T-helper 1 cell treated with Interleukin-12 subunit alpha and Interleukin-12 subunit beta and Interleukin-4 antibody, amounts not matched to agents 30 μg/mL and 1 μg/mL, for 36 hours (primary cell): Measurements from ENCODE around the gene PRKN.

Experiments used
- H3K27ac Mint-ChIP-seq: one replicate; pipeline ENCODE4 v1.8.0; 2021; ENCODE audit warnings: mild to moderate bottlenecking, mixed read lengths
- H3K27me3 Mint-ChIP-seq: one replicate; pipeline ENCODE4 v1.8.0; 2021; ENCODE audit warnings: low read depth, mixed read lengths
- H3K36me3 Mint-ChIP-seq: one replicate; pipeline ENCODE4 v1.8.0; 2021; ENCODE audit warnings: low read depth, mixed read lengths
- H3K4me1 Mint-ChIP-seq: one replicate; pipeline ENCODE4 v1.8.0; 2021; ENCODE audit warnings: low read depth, mixed read lengths
- H3K4me3 Mint-ChIP-seq: one replicate; pipeline ENCODE4 v1.8.0; 2021; ENCODE audit warnings: mild to moderate bottlenecking, moderate library complexity, mixed read lengths
- H3K9me3 Mint-ChIP-seq: one replicate; pipeline ENCODE4 v1.8.0; 2021; ENCODE audit warnings: mixed read lengths

Gene PRKN

DNA sequence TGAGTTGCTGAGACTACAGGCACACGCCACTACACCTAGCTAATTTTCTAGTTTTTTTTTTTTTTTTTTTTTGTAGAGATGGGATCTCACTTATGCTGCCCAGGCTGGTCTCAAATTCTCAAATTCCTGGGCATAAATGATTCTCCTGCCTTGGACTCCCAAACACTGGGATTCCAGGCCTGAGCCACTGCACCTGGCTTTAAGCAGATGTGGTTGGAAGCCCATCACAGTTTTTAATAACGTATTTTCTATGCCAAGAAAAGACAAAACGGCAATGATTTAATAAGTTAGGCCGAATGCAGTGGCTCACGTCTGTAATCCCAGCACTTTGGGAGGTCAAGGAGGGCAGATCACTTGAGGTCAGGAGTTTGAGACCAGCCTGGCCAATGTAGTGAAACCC is 456.6 kb downstream of the PRKN start:
- H3K27me3 Mint-ChIP-seq, result no peaks in the 10 kb centered on the region
- H3K36me3 Mint-ChIP-seq, result no peaks in the 10 kb centered on the region
- no peak overlapping the region for H3K4me3 Mint-ChIP-seq
- no peaks in the 10 kb centered on the region for H3K9me3 Mint-ChIP-seq
- H3K27ac Mint-ChIP-seq, result no peak overlapping the region
- H3K4me1 Mint-ChIP-seq, result no peaks in the 10 kb centered on the region

DNA sequence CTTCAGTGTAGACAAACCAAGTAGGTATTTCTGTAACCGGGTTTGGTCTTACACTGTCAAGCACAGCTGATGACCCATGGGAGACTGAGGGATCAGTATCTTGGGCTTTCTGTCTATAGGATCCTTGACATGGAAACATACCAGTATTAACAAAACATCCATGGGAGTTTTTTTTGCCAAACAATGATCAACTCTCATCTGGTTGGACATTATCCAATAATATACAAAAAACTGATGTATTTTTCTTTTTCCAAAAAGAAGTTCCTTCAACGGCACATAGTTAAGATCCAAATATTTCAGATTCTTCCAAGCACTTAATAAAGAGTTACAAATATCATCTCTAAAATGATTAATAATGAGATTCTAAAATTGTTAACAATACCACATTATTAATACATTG is 459.9 kb downstream of the PRKN start:
- Mint-ChIP-seq H3K27ac (no peak overlapping the region), H3K36me3 (no peaks in the 10 kb centered on the region), H3K9me3 (peaks cover 7% of the 10 kb centered on the region), H3K4me3 (no peak overlapping the region), H3K4me1 (no peaks in the 10 kb centered on the region), H3K27me3 (no peaks in the 10 kb centered on the region)

DNA sequence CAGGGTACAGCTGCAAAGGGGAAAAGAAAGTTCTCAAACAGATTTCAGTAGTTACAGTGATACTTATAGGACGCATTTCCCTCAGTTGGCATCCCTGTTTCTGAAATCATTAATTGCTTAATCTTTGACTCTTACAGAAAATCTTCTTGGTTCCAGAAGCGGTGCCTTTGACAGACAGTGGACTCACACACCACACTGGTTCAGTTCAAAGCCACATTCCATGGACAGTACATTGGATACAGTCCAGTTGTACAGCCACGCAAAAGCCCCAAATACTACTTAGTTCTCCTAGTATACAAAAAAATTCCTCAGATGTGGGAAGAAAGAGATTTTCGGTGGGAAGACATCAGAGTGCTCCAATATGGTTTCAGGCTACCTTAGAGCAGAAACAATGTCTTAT is 460.4 kb downstream of the PRKN start:
- peaks cover 7% of the 10 kb centered on the region for H3K9me3 Mint-ChIP-seq
- H3K27ac Mint-ChIP-seq, result no peak overlapping the region
- H3K4me3 Mint-ChIP-seq, result no peak overlapping the region
- no peaks in the 10 kb centered on the region for H3K27me3 Mint-ChIP-seq
- H3K4me1 Mint-ChIP-seq, result no peaks in the 10 kb centered on the region
- H3K36me3 Mint-ChIP-seq, result no peaks in the 10 kb centered on the region

DNA sequence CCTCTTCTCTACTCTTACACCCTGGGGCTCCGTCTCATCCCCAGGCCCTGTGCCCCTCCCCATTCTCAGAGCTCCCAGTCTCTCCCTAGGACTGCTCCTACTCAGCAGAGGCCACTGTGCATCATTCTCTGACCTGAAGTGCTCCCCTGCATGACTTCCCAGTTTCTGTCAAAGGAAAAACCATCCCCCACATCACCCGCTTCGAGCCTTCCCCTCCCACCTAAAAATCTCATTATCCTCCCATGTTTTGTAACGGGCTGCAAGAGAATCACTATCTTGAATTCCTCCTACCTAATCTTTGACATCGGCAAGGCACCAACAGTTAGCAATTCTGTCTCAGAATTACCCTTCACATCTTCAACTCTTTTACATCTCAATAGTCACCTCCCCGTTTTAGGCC is 463.0 kb downstream of the PRKN start:
- Mint-ChIP-seq H3K9me3 (peaks cover 7% of the 10 kb centered on the region), H3K27ac (no peak overlapping the region), H3K4me3 (no peak overlapping the region), H3K36me3 (no peaks in the 10 kb centered on the region), H3K27me3 (no peaks in the 10 kb centered on the region), H3K4me1 (no peaks in the 10 kb centered on the region)

DNA sequence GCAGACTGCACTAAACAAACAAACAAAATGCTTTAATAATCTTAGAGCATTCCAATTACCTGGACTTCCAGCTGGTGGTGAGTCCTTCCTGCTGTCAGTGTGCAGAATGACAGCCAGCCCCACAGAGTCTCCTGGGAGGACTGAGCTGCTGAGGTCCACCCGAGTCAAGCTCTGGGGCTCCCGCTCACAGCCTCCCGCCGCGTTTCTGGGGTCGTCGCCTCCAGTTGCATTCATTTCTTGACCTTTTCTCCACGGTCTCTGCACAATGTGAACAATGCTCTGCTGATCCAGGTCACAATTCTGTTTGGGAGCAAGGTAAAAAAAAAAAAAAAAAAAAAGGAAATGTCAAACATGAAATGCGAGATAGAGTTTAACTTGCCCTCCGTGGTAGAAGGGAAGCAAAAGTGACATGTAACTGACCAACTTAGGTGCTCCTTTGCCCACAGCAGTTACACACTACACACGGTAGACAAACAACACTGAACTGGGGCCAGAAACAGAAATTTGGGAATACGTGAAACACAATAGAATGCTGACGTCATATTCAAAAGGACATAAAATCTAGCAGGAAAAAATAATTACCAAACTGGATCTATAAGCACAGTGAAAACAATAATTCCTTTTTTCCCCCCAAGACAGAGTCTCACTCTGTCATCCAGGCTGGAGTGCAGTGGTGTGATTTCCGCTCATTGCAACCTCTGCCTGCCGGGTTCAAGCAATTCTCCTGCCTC is 464.9 kb downstream of the PRKN start:
- Mint-ChIP-seq H3K9me3 (peaks cover 7% of the 10 kb centered on the region), H3K27me3 (no peaks in the 10 kb centered on the region), H3K27ac (no peak overlapping the region), H3K4me3 (no peak overlapping the region), H3K36me3 (no peaks in the 10 kb centered on the region), H3K4me1 (no peaks in the 10 kb centered on the region)

DNA sequence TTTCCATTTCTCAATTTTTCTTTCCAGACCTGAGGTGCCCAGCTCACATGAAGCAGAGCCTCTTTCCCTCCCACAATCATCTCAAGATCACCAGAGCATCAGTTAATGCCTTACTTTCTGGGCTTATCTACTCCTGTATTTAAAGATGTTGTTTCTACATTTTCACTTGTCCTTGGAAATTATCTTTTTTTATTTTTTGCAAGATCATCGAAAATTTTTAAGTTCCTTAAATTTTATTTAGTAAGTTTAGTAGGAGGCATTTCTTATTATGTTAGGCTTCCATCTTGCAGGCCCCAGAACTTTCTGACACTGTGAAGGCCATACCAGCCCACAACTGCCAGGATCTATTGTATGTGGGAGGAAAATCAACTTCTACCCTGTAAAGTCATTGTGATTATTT is 466.0 kb downstream of the PRKN start:
- Mint-ChIP-seq H3K27me3 (no peaks in the 10 kb centered on the region), H3K36me3 (no peaks in the 10 kb centered on the region), H3K4me3 (no peak overlapping the region), H3K4me1 (no peaks in the 10 kb centered on the region), H3K27ac (no peak overlapping the region), H3K9me3 (peaks cover 7% of the 10 kb centered on the region)

DNA sequence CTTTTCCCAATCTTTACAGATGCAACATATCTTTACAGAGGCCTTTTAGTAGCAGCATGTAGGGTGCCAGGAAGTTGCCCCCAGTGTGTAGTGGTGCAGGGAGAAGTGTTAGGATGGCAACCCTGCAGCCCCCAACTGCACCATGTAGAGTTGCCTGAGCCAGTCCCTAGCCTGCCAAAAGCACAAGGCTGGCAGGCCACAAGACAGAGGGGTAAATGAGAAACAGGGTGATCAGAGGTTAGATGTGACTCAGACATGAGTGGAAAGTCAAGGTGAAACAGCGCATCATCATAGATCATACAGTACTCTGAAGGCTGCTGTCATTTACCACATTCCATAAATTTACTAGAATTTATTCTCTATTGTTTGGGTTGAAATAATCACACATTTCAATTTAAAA is 467.5 kb downstream of the PRKN start:
- Mint-ChIP-seq H3K9me3 (peaks cover 5% of the 10 kb centered on the region), H3K4me1 (no peaks in the 10 kb centered on the region), H3K27ac (no peak overlapping the region), H3K27me3 (no peaks in the 10 kb centered on the region), H3K4me3 (no peak overlapping the region), H3K36me3 (no peaks in the 10 kb centered on the region)

DNA sequence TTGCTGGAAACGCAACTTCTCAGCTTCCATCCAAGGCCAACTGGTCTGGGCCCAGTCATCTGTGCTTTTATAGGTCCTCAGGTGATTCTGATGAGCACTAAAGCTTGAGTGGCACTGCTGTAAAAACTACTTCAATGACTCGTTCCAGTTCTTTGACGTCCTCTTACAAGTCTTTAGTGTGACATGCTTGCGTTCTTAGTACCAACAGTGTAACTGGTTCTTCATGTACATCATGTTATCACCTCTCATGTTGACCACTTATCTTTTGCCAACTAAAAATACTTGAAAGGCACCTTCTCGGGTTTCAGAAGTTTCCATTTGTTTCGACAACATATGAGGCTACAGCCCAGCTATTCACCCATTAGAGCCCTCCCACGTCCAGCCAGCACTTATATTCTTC is 468.9 kb downstream of the PRKN start:
- H3K9me3 Mint-ChIP-seq, result no peaks in the 10 kb centered on the region
- H3K4me3 Mint-ChIP-seq, result no peak overlapping the region
- H3K4me1 Mint-ChIP-seq, result no peaks in the 10 kb centered on the region
- no peaks in the 10 kb centered on the region for H3K36me3 Mint-ChIP-seq
- H3K27ac Mint-ChIP-seq, result no peak overlapping the region
- H3K27me3 Mint-ChIP-seq, result no peaks in the 10 kb centered on the region

DNA sequence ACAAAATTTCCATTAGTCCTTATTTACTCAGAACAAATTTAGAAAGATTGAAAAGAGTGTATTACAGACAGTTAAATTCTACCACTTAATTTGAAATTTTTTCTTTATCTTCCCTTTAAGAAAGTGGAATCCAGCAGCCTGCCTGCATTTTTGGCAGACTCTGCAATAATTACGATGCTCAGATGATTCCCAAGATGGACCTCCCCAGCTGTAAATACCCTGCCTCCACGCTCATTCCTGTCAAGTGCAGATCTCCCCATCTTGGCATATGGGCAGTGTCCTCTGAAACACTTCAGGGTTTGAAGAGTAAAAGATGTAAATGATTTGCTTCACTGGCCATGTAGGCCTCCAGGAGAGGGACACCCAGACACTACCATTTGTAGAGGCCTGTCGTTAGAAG is 471.2 kb downstream of the PRKN start:
- H3K27me3 Mint-ChIP-seq, result no peaks in the 10 kb centered on the region
- no peaks in the 10 kb centered on the region for H3K36me3 Mint-ChIP-seq
- no peak overlapping the region for H3K4me3 Mint-ChIP-seq
- no peaks in the 10 kb centered on the region for H3K4me1 Mint-ChIP-seq
- H3K9me3 Mint-ChIP-seq, result no peaks in the 10 kb centered on the region
- no peak overlapping the region for H3K27ac Mint-ChIP-seq

DNA sequence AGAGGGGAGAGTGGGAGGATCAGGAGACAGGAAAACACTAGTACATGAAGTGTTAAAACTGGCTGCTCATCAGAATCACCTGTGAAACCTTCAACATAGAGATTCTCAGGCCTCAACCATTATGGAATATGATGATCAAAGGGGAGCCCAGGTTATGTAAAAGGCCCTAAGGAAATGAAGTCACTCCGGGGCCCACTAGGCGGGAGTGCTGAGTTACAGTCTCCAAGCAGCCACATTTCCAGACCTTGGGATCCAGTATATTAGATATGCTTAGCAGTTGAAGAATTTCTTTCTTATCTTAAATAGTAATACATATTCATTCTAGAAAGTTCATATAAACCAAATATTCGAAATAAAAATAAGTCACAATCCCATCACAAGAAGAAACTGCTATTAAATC is 476.3 kb downstream of the PRKN start:
- no peak overlapping the region for H3K4me3 Mint-ChIP-seq
- H3K36me3 Mint-ChIP-seq, result no peaks in the 10 kb centered on the region
- H3K9me3 Mint-ChIP-seq, result no peaks in the 10 kb centered on the region
- no peaks in the 10 kb centered on the region for H3K4me1 Mint-ChIP-seq
- H3K27ac Mint-ChIP-seq, result no peak overlapping the region
- no peaks in the 10 kb centered on the region for H3K27me3 Mint-ChIP-seq

DNA sequence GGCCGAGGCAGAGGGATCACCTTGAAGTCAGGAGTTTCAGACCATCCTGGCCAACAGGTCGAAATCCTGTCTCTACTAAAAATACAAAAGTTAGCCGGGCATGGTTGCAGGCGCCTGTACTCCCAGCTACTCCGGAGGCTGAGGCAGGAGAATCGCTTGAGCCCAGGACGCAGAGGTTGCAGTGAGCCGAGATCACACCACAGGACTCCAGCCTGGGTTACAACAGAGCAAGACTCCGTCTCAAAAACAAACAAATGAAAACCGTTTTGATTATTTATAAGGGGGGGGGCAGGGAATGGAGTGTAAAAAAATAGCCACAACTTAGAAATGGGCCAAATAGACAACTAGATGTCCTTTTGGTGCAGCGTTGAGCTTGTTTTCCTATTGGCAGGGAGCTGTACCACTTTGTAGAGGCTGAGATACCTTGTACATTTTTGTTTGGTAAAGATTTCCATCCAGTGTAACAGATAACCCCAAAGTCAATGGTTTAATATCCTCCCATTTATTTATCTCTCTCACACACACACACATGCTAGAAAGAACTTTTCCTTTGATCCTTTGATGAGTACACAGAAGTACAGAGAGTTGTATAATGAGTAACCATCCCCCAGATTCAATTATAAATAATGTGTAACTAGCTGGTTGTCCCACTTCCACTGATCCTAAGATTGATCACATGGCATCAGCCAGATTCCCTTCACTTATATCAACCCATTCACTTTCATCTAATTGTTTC is 477.5 kb downstream of the PRKN start:
- H3K9me3 Mint-ChIP-seq, result no peaks in the 10 kb centered on the region
- H3K36me3 Mint-ChIP-seq, result no peaks in the 10 kb centered on the region
- no peak overlapping the region for H3K4me3 Mint-ChIP-seq
- no peaks in the 10 kb centered on the region for H3K4me1 Mint-ChIP-seq
- no peak overlapping the region for H3K27ac Mint-ChIP-seq
- H3K27me3 Mint-ChIP-seq, result no peaks in the 10 kb centered on the region

DNA sequence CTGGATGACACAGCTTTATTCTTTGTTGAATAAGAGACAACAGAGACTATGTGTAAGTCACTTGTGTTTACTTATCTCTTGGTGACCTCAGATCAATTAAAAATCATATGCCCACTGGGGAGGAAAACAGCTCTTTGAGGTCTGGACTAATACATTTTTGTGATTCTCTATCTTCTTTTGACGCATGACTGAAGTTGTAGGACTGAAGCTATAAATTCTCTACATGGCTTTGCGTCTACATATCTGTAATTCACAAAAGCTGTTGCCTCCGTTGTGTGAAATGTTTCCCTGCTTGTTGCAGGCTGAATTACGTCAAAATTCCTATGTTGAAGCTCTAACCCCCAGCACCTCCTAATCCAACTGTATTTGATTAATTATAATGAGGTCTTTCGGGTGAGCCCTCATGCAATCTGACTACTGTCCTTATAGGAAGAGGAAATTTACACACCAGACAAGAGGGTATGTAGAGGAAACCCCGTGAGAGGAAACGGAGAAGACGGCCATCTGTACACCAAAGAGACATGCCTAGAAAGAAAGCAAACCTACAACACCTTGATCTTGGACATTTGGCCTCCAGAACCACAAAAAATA is 481.6 kb downstream of the PRKN start:
- Mint-ChIP-seq H3K27me3 (no peaks in the 10 kb centered on the region), H3K9me3 (no peaks in the 10 kb centered on the region), H3K36me3 (no peaks in the 10 kb centered on the region), H3K4me3 (no peak overlapping the region), H3K27ac (no peak overlapping the region), H3K4me1 (no peaks in the 10 kb centered on the region)

DNA sequence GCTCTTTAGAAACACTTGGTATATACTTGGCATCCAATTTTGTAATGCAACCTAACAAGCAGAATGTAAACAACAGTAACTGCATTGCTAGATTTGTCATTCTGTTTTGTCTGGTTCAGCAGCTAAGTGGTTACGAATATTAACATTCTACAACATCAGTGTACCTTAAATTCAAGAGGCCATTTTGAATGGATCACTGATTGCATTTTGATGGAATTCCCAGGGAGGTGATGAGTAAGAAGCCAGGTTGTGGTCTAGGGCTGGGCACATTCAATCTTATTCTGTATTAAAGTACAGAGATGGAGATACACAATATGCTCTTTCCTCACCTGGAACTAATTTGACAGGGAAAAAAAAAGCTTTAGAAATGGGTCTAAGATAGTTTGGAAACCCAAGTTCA is 483.5 kb downstream of the PRKN start:
- Mint-ChIP-seq H3K36me3 (no peaks in the 10 kb centered on the region), H3K27me3 (no peaks in the 10 kb centered on the region), H3K9me3 (no peaks in the 10 kb centered on the region), H3K27ac (no peak overlapping the region), H3K4me3 (no peak overlapping the region), H3K4me1 (no peaks in the 10 kb centered on the region)

DNA sequence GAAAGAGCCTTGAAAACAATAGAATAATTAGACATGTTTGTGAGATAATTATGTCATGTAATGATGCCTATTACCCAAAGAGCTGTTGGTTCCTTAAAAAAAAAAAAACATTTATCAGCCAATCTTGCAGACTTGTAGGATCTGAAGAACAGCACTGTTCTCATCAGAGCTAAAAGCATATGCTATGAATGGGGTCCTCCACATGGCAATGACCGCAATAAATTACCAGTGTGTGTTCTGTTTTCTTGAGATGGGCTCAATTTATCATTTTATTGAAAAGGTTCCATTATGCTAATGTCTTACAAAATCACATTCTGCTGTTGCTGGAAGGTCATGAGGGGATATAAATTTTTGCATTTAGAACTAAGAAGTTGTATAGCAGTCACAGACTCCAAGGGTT is 484.7 kb downstream of the PRKN start:
- H3K36me3 Mint-ChIP-seq, result no peaks in the 10 kb centered on the region
- H3K4me3 Mint-ChIP-seq, result no peak overlapping the region
- no peak overlapping the region for H3K27ac Mint-ChIP-seq
- H3K9me3 Mint-ChIP-seq, result no peaks in the 10 kb centered on the region
- no peaks in the 10 kb centered on the region for H3K4me1 Mint-ChIP-seq
- no peaks in the 10 kb centered on the region for H3K27me3 Mint-ChIP-seq

DNA sequence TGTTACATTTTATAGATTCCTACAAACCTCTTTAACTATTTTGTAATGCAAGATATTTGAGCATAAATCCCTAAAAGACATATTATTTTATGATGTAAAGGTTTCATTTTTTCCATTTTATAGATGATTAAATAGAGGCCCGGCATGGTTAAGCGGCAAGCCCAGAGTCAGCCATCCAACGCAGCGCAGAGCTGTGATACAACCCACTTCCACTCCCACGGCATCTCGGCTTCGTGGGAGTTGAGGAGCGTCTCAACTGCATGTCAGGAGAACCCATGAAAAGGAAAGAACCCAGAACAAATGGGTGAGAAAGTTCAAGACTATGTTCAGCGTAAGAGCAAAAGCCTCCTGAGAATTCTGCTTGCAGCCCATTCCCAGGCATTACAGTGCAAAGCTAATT is 488.2 kb downstream of the PRKN start:
- Mint-ChIP-seq H3K27ac (no peak overlapping the region), H3K27me3 (no peaks in the 10 kb centered on the region), H3K9me3 (no peaks in the 10 kb centered on the region), H3K4me3 (no peak overlapping the region), H3K36me3 (no peaks in the 10 kb centered on the region), H3K4me1 (no peaks in the 10 kb centered on the region)
